K562 (cell line): ENCODE measurements around the gene LYPD4. TPM values are rescaled to one million over a fixed set of nuclear protein-coding genes. Genes with fewer than 3 reads are reported as not detected.

Source experiments
- HDAC6 ChIP-seq: IDR thresholded peaks from 2 replicates; pipeline ENCODE4 v1.6.1; 2012; ENCODE audit warnings: low read depth, mild to moderate bottlenecking, control low read depth, inconsistent platforms, low read length, moderate library complexity
- HIVEP1 ChIP-seq: fragments of 250-450 bp; sonication (Bioruptor Pico); IDR thresholded peaks from 2 replicates; pipeline ENCODE4 v1.4.0; 2020; ENCODE audit warnings: mild to moderate bottlenecking
- HSF4 ChIP-seq: fragments of 250-450 bp; sonication (Bioruptor Pico); IDR thresholded peaks from 2 replicates; pipeline ENCODE4 v2.1.2; 2022; ENCODE audit warnings: mild to moderate bottlenecking, moderate library complexity, borderline replicate concordance
- IRF2 ChIP-seq: sonication (generic); formaldehyde crosslinking; IDR thresholded peaks from 2 replicates; pipeline ENCODE4 v1.8.1; 2022; ENCODE audit warnings: mild to moderate bottlenecking, missing genetic modification reagents
- JUN ChIP-seq, 2 experiments: sonication (generic) in 1 of 2; formaldehyde crosslinking in 1 of 2; IDR thresholded peaks; 2 replicates each; pipeline versions ENCODE4 v1.6.1 to v1.8.0; 2012 to 2022; ENCODE audit warnings: borderline replicate concordance in 2 of 2, mild to moderate bottlenecking in 2 of 2, improper control_type of control experiment in 1 of 2, low read depth in 1 of 2, low read length in 1 of 2, missing genetic modification reagents in 1 of 2
- LEF1 ChIP-seq: fragments of 450-650 bp; IDR thresholded peaks from 2 replicates; pipeline ENCODE4 v1.6.1; 2016; ENCODE audit warnings: mild to moderate bottlenecking
- NR4A1 ChIP-seq, 2 experiments: fragments of 250-450 bp in 1 of 2; fragments of 450-650 bp in 1 of 2; sonication (Bioruptor Pico) in 1 of 2; IDR thresholded peaks; 2 replicates each; pipeline versions ENCODE4 v1.4.0 to v1.6.1; 2016 to 2020; ENCODE audit warnings: mild to moderate bottlenecking in 2 of 2, missing compliant biosample characterization in 1 of 2, missing genetic modification characterization in 1 of 2, moderate library complexity in 1 of 2
- PHF21A ChIP-seq: fragments of 450-650 bp; IDR thresholded peaks from 2 replicates; pipeline ENCODE4 v1.6.1; 2017; ENCODE audit warnings: low read depth, borderline replicate concordance
- POLR2AphosphoS2 ChIP-seq: IDR thresholded peaks from 2 replicates; pipeline ENCODE4 v1.6.1; 2012; ENCODE audit warnings: low read length, improper control_type of control experiment
- RBM25 ChIP-seq: fragments of 200-400 bp; formaldehyde crosslinking; IDR thresholded peaks from 2 replicates; pipeline ENCODE4 v1.6.1; 2018; ENCODE audit warnings: low read length, low read depth, moderate library complexity; ENCODE audit not compliant: severe bottlenecking
- ZNF263 ChIP-seq: sonication (generic); formaldehyde crosslinking; IDR thresholded peaks from 2 replicates; pipeline ENCODE4 v1.8.0; 2022; ENCODE audit warnings: mild to moderate bottlenecking, missing genetic modification reagents, borderline replicate concordance
- polyA plus RNA-seq, 8 experiments: library from polyadenylated mRNA; depleted of rRNA in 4 of 8; stranded (reverse) in 5 of 8; unstranded in 3 of 8; fragments of >200 nt; fragmentation: Nextera tagmentation in 2 of 8; fragmentation: Illumina TruSeq in 1 of 8; extraction: Ambion mirVana in 2 of 8; extraction: Trizol in 1 of 8; gene quantifications; 2 replicates each; pipeline versions ENCODE4 v1.2.1 to v1.2.3, GENCODE V29; 2011 to 2014; ENCODE audit warnings: inconsistent platforms in 1 of 8, missing spikeins in 1 of 8
- total RNA-seq, 7 experiments: library from RNA; depleted of rRNA in 6 of 7; stranded (reverse); fragments of >200 nt in 6 of 7; fragmentation: Illumina TruSeq in 2 of 7; extraction: Trizol in 2 of 7; gene quantifications; 2 replicates each; pipeline versions ENCODE4 v1.2.1 to v1.2.3, GENCODE V29; 2011 to 2021; ENCODE audit warnings: low replicate concordance in 1 of 7
- TF ChIP-seq, protein P1 (sequence below): fragments of 250-450 bp; sonication (Bioruptor Pico); IDR thresholded peaks from 2 replicates; pipeline ENCODE4 v1.8.0; 2021; ENCODE audit warnings: moderate library complexity, mild to moderate bottlenecking, inconsistent platforms
- TF ChIP-seq, protein P2 (sequence below), 2 experiments: IDR thresholded peaks; 2 replicates each; pipeline ENCODE4 v1.6.1; 2012; ENCODE audit warnings: improper control_type of control experiment in 2 of 2, low read depth in 2 of 2, low read length in 2 of 2, borderline replicate concordance in 1 of 2
- TF ChIP-seq, protein P3 (sequence below): fragments of 450-650 bp; formaldehyde crosslinking; IDR thresholded peaks from 2 replicates; pipeline ENCODE4 v1.4.0; 2022; ENCODE audit warnings: missing genetic modification characterization
- TF ChIP-seq, protein P4 (sequence below): fragments of 450-650 bp; IDR thresholded peaks from 2 replicates; pipeline ENCODE4 v1.6.1; 2016; ENCODE audit warnings: mild to moderate bottlenecking

Gene LYPD4
- total and polyA plus RNA-seq, 9 of the 15 experiments (the other 6 are each of a cell fraction or from before 2014, with no cell fraction given) = 0.11 TPM; not detected in 8

DNA sequence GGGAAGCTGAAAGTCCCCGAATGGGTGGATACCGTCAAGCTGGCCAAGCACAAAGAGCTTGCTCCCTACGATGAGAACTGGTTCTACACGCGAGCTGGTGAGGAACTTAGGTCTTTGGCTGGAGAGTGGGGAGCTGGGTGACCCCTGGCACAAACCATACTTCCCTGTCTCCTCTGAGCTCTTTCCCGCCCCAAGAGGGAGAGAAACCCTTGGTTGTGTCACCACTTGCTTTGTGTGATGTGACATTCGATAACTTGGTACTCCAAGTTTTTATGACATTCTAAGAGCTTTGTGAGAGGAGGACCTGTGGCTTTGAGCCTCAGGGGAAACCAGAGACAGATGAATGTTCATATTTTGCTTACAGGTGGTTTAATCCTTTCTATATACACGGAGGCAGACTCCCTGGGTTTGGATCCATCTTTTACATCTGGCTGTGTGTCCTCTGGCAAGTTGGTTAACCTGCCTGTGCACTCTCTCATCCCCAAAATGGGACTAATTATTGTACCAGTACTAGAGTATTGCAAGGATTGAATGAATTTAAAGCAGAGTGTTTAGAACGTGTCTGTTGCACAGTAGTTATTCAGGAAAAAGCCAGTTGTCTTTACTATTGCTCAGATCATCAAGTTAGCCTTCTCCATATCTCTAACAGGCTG lies 16.8 kb upstream of the LYPD4 start (continued):
- TF ChIP-seq, protein P1, sequence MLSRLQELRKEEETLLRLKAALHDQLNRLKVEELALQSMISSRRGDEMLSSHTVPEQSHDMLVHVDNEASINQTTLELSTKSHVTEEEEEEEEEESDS = no peak
- TF ChIP-seq, protein P2, sequence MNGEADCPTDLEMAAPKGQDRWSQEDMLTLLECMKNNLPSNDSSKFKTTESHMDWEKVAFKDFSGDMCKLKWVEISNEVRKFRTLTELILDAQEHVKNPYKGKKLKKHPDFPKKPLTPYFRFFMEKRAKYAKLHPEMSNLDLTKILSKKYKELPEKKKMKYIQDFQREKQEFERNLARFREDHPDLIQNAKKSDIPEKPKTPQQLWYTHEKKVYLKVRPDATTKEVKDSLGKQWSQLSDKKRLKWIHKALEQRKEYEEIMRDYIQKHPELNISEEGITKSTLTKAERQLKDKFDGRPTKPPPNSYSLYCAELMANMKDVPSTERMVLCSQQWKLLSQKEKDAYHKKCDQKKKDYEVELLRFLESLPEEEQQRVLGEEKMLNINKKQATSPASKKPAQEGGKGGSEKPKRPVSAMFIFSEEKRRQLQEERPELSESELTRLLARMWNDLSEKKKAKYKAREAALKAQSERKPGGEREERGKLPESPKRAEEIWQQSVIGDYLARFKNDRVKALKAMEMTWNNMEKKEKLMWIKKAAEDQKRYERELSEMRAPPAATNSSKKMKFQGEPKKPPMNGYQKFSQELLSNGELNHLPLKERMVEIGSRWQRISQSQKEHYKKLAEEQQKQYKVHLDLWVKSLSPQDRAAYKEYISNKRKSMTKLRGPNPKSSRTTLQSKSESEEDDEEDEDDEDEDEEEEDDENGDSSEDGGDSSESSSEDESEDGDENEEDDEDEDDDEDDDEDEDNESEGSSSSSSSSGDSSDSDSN (IDR thresholded peaks at IDR 0.05; ENCODE audit: borderline replicate concordance in 1 of 2, low read depth in 2 of 2, low read length in 2 of 2) = no peak
- TF ChIP-seq ZNF263 (CRISPR knock-in tag) = no peak
- TF ChIP-seq RBM25 = peak; percentile 71
- TF ChIP-seq, protein P3, sequence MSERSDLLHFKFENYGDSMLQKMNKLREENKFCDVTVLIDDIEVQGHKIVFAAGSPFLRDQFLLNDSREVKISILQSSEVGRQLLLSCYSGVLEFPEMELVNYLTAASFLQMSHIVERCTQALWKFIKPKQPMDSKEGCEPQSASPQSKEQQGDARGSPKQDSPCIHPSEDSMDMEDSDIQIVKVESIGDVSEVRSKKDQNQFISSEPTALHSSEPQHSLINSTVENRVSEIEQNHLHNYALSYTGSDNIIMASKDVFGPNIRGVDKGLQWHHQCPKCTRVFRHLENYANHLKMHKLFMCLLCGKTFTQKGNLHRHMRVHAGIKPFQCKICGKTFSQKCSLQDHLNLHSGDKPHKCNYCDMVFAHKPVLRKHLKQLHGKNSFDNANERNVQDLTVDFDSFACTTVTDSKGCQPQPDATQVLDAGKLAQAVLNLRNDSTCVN = no peak
- TF ChIP-seq JUN (IDR thresholded peaks at IDR 0.05; ENCODE audit: borderline replicate concordance, low read depth, low read length) = no peak
- no peak for TF ChIP-seq JUN (CRISPR knock-in tag; IDR thresholded peaks at IDR 0.05; ENCODE audit: borderline replicate concordance)
- 0 out of 2 replicates have a peak, but pooled peaks have one; percentile 35 for TF ChIP-seq POLR2AphosphoS2
- TF ChIP-seq HIVEP1 = no peak
- TF ChIP-seq, protein P4, sequence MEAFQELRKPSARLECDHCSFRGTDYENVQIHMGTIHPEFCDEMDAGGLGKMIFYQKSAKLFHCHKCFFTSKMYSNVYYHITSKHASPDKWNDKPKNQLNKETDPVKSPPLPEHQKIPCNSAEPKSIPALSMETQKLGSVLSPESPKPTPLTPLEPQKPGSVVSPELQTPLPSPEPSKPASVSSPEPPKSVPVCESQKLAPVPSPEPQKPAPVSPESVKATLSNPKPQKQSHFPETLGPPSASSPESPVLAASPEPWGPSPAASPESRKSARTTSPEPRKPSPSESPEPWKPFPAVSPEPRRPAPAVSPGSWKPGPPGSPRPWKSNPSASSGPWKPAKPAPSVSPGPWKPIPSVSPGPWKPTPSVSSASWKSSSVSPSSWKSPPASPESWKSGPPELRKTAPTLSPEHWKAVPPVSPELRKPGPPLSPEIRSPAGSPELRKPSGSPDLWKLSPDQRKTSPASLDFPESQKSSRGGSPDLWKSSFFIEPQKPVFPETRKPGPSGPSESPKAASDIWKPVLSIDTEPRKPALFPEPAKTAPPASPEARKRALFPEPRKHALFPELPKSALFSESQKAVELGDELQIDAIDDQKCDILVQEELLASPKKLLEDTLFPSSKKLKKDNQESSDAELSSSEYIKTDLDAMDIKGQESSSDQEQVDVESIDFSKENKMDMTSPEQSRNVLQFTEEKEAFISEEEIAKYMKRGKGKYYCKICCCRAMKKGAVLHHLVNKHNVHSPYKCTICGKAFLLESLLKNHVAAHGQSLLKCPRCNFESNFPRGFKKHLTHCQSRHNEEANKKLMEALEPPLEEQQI = no peak
- TF ChIP-seq HDAC6 = no peak
- TF ChIP-seq HSF4 (CRISPR knock-in tag) = no peak
- no peak for TF ChIP-seq PHF21A
- TF ChIP-seq IRF2 (CRISPR knock-in tag) = no peak
- no peak for TF ChIP-seq LEF1
- TF ChIP-seq NR4A1 (CRISPR knock-in tag; IDR thresholded peaks at IDR 0.05) = no peak
- no peak for TF ChIP-seq NR4A1 (tag; IDR thresholded peaks at IDR 0.05)
